ENCODE data around the gene FIZ1. TPM values are rescaled to one million over a fixed set of nuclear protein-coding genes. Genes with fewer than 3 reads are reported as not detected.

Gene FIZ1
- total RNA-seq, 2 donors from 2014 or later = 14.8 to 16.4 TPM

GRCh38 chr19:55546011-55546410 is 53.3 kb downstream of the FIZ1 start:
- Histone ChIP-seq H3K36me3 (no peaks in the 10 kb centered on the region), H3K27me3 (replicated peaks; ENCODE audit: insufficient read depth) (no peaks in the 10 kb centered on the region), H3K27ac (no peak overlapping the region), H3K4me3 (no peak overlapping the region), H3K9me3 (no peaks in the 10 kb centered on the region), H3K4me1 (replicated peaks) (no peaks in the 10 kb centered on the region)
- DNase-seq (ENCODE audit: low spot score) = no peak
- TF ChIP-seq POLR2A (IDR thresholded peaks at IDR 0.05) = no peak
- TF ChIP-seq POLR2AphosphoS5 (IDR thresholded peaks at IDR 0.05) = no peak
- no peak for TF ChIP-seq CTCF (IDR thresholded peaks at IDR 0.05)
- intact Hi-C loops (cut with DNase I) = no loop called here
- 63% methylated on average over 11 of the region's 11 CpGs for WGBS

- DNase-seq (ENCODE audit: low spot score) = no peak
- H3K4me1 ChIP-seq (replicated peaks) = no peaks in the 10 kb centered on the region
- H3K27ac ChIP-seq = no peak within 1 kb of the TSS
- TF ChIP-seq CTCF (IDR thresholded peaks at IDR 0.05) (no peak), POLR2A (IDR thresholded peaks at IDR 0.05) (no peak)
- no peaks in the 10 kb centered on the region for H3K36me3 ChIP-seq
- H3K27me3 ChIP-seq (replicated peaks; ENCODE audit: insufficient read depth) = no peaks in the 10 kb centered on the region
- no peaks in the 10 kb centered on the region for H3K9me3 ChIP-seq
- intact Hi-C loops (cut with DNase I) = no loop called here
- H3K4me3 ChIP-seq = no peak within 1 kb of the TSS
- 83% methylated on average over 10 of the region's 10 CpGs for WGBS
Measured at GRCh38 chr19:55545443-55545842, 53.9 kb downstream of the FIZ1 start, which contains the start of gene SBK3. Gene SBK3 (minus strand): TSS chr19:55545543. CDS start chr19:55545543, 0 bp downstream.

- TF ChIP-seq POLR2A (IDR thresholded peaks at IDR 0.05) (no peak), CTCF (IDR thresholded peaks at IDR 0.05) (no peak), POLR2AphosphoS5 (IDR thresholded peaks at IDR 0.05) (no peak)
- intact Hi-C loops (cut with DNase I) = no loop called here
- DNase-seq (ENCODE audit: low spot score) = no peak
- H3K27ac ChIP-seq = no peak overlapping the region
- no peak overlapping the region for H3K4me3 ChIP-seq
- no peaks in the 10 kb centered on the region for H3K9me3 ChIP-seq
- no peaks in the 10 kb centered on the region for H3K36me3 ChIP-seq
- 77% methylated on average over 17 of the region's 23 CpGs for WGBS
- no peaks in the 10 kb centered on the region for H3K27me3 ChIP-seq (replicated peaks; ENCODE audit: insufficient read depth)
- no peaks in the 10 kb centered on the region for H3K4me1 ChIP-seq (replicated peaks)
Measured at GRCh38 chr19:55544776-55545439, 54.4 kb downstream of the FIZ1 start.

- 86% methylated on average over 15 of the region's 15 CpGs for WGBS
- Histone ChIP-seq H3K9me3 (no peaks in the 10 kb centered on the region), H3K36me3 (no peaks in the 10 kb centered on the region), H3K27me3 (replicated peaks; ENCODE audit: insufficient read depth) (no peaks in the 10 kb centered on the region), H3K4me3 (no peak overlapping the region), H3K27ac (no peak overlapping the region), H3K4me1 (replicated peaks) (no peaks in the 10 kb centered on the region)
- TF ChIP-seq POLR2A (IDR thresholded peaks at IDR 0.05) (no peak), POLR2AphosphoS5 (IDR thresholded peaks at IDR 0.05) (no peak), CTCF (IDR thresholded peaks at IDR 0.05) (no peak)
- intact Hi-C loops (cut with DNase I) = no loop called here
- no peak for DNase-seq (ENCODE audit: low spot score)
Measured at GRCh38 chr19:55544014-55544413, 55.3 kb downstream of the FIZ1 start.

- intact Hi-C loops (cut with DNase I) = no loop called here
- WGBS = 65% methylated on average over 5 of the region's 5 CpGs
- H3K27me3 ChIP-seq (replicated peaks; ENCODE audit: insufficient read depth) = no peaks in the 10 kb centered on the region
- H3K4me1 ChIP-seq (replicated peaks) = no peaks in the 10 kb centered on the region
- H3K9me3 ChIP-seq = no peaks in the 10 kb centered on the region
- H3K27ac ChIP-seq = no peak overlapping the region
- no peak for DNase-seq (ENCODE audit: low spot score)
- H3K36me3 ChIP-seq = no peaks in the 10 kb centered on the region
- TF ChIP-seq POLR2A (IDR thresholded peaks at IDR 0.05) = no peak
- TF ChIP-seq POLR2AphosphoS5 (IDR thresholded peaks at IDR 0.05) = no peak
- H3K4me3 ChIP-seq = no peak overlapping the region
Measured at GRCh38 chr19:55543567-55543966, 55.8 kb downstream of the FIZ1 start.
